SK-N-SH (cell line): ENCODE measurements around the gene SLITRK2. TPM values are rescaled to one million over a fixed set of nuclear protein-coding genes. Genes with fewer than 3 reads are reported as not detected.

ENCODE experiments used
- CTCF ChIA-PET: fragments of 300-600, 350-600 bp; formaldehyde crosslinking; extraction: SDS; loops from one replicate; lab custom pipeline; 2021; lab: Yijun Ruan, JAX
- POLR2A ChIA-PET: fragments of 350-600 bp; sonication (Branson Sonifier 250); formaldehyde crosslinking; extraction: SDS; loops from one replicate; lab custom pipeline; 2020; ENCODE audit warnings: antibody characterized with exemption, inconsistent platforms; lab: Yijun Ruan, JAX
- DNase-seq: peaks from one replicate; pipeline ENCODE4 v3.0.0; 2012
- H2AFZ ChIP-seq: fragments of 200-600 bp; sonication (generic); 2 replicates; pipeline ENCODE4 v1.8.1; 2016; ENCODE audit warnings: antibody characterized with exemption, mild to moderate bottlenecking, low read depth
- H3F3A ChIP-seq: fragments of 200-600 bp; sonication (generic); replicated peaks from 2 replicates; pipeline ENCODE3; 2016; ENCODE audit warnings: antibody characterized with exemption, mild to moderate bottlenecking; ENCODE audit not compliant: insufficient read depth
- H3K27ac ChIP-seq, 2 experiments: fragments of 200-500 bp in 1 of 2; fragments of 200-600 bp in 1 of 2; sonication (Bioruptor generic) in 1 of 2; sonication (generic), shearing (Covaris generic) in 1 of 2; 2 replicates each; pipeline versions ENCODE4 v1.5.1 to v1.6.1; 2014 to 2016; ENCODE audit warnings: low read depth in 2 of 2, inconsistent platforms in 1 of 2, low read length in 1 of 2, mild to moderate bottlenecking in 1 of 2, mixed read lengths in 1 of 2
- H3K27me3 ChIP-seq: fragments of 200-600 bp; sonication (generic), shearing (Covaris generic); 2 replicates; pipeline ENCODE4 v1.6.1; 2016; ENCODE audit warnings: mixed run types; ENCODE audit not compliant: insufficient read depth
- H3K36me3 ChIP-seq, 2 experiments: fragments of 200-500 bp in 1 of 2; fragments of 200-600 bp in 1 of 2; sonication (Bioruptor generic) in 1 of 2; sonication (generic) in 1 of 2; replicated peaks in 1 of 2; 2 replicates each; pipeline versions ENCODE3 to v1.5.1; 2014 to 2016; ENCODE audit warnings: low read length in 1 of 2, mild to moderate bottlenecking in 1 of 2; ENCODE audit not compliant: insufficient read depth in 2 of 2, control insufficient read depth in 1 of 2
- H3K4me1 ChIP-seq, 2 experiments: fragments of 200-500 bp in 1 of 2; fragments of 200-600 bp in 1 of 2; sonication (Bioruptor generic) in 1 of 2; sonication (generic), shearing (Covaris generic) in 1 of 2; 2 replicates each; pipeline versions ENCODE4 v1.5.1 to v1.6.1; 2014 to 2016; ENCODE audit warnings: low read depth in 1 of 2, low read length in 1 of 2, mixed run types in 1 of 2; ENCODE audit not compliant: insufficient read depth in 2 of 2, control insufficient read depth in 1 of 2
- H3K4me2 ChIP-seq: fragments of 200-600 bp; sonication (generic), shearing (Covaris generic); 2 replicates; pipeline ENCODE4 v1.6.1; 2017; ENCODE audit warnings: mixed run types
- H3K4me3 ChIP-seq, 2 experiments: fragments of 200-500 bp in 1 of 2; fragments of 200-600 bp in 1 of 2; sonication (Bioruptor generic) in 1 of 2; sonication (generic), shearing (Covaris generic) in 1 of 2; 2 replicates each; pipeline versions ENCODE4 v1.5.1 to v1.8.1; 2014 to 2016; ENCODE audit warnings: low read depth in 2 of 2, inconsistent platforms in 1 of 2, low read length in 1 of 2, mild to moderate bottlenecking in 1 of 2, mixed read lengths in 1 of 2, moderate library complexity in 1 of 2
- H3K79me2 ChIP-seq: fragments of 200-600 bp; sonication (generic); 2 replicates; pipeline ENCODE4 v1.8.1; 2017; ENCODE audit warnings: mild to moderate bottlenecking; ENCODE audit not compliant: insufficient read depth
- H3K9ac ChIP-seq: fragments of 200-600 bp; sonication (generic); 2 replicates; pipeline ENCODE4 v1.6.1; 2017; ENCODE audit warnings: mixed run types
- H3K9me2 ChIP-seq: fragments of 200-600 bp; sonication (generic); 2 replicates; pipeline ENCODE4 v1.6.1; 2017; ENCODE audit warnings: mixed run types
- H3K9me3 ChIP-seq: fragments of 200-600 bp; sonication (generic); 2 replicates; pipeline ENCODE4 v1.6.1; 2017; ENCODE audit warnings: mixed run types, mild to moderate bottlenecking, moderate library complexity
- H4K20me1 ChIP-seq: fragments of 200-600 bp; sonication (generic); 2 replicates; pipeline ENCODE4 v1.6.1; 2017; ENCODE audit warnings: mild to moderate bottlenecking, mixed run types; ENCODE audit not compliant: insufficient read depth
- CHD2 ChIP-seq: fragments of 150-350 bp; IDR thresholded peaks from 2 replicates; pipeline ENCODE4 v1.6.1; 2018; ENCODE audit warnings: low read length; ENCODE audit not compliant: partially characterized antibody
- ELF1 ChIP-seq: IDR thresholded peaks from 2 replicates; pipeline ENCODE4 v1.4.0; 2012
- FOSL2 ChIP-seq: IDR thresholded peaks from 2 replicates; pipeline ENCODE4 v1.4.0; 2012; ENCODE audit warnings: low read depth, mild to moderate bottlenecking, moderate library complexity, borderline replicate concordance
- GABPA ChIP-seq: IDR thresholded peaks from 2 replicates; pipeline ENCODE4 v1.4.0; 2012; ENCODE audit warnings: low read depth, mild to moderate bottlenecking
- GATA2 ChIP-seq: sonication (generic); formaldehyde crosslinking; IDR thresholded peaks from 2 replicates; pipeline ENCODE4 v1.5.0; 2020; ENCODE audit warnings: mild to moderate bottlenecking, missing genetic modification reagents
- NRF1 ChIP-seq: IDR thresholded peaks from 2 replicates; pipeline ENCODE4 v1.6.1; 2012; ENCODE audit warnings: low read depth, mild to moderate bottlenecking, low read length
- RAD21 ChIP-seq: IDR thresholded peaks from 2 replicates; pipeline ENCODE4 v1.6.1; 2012; ENCODE audit warnings: mild to moderate bottlenecking, low read length
- RCOR1 ChIP-seq: fragments of 150-350 bp; IDR thresholded peaks from 2 replicates; pipeline ENCODE4 v1.6.1; 2017; ENCODE audit warnings: antibody characterized with exemption, low read length
- REST ChIP-seq: IDR thresholded peaks from 2 replicates; pipeline ENCODE4 v1.6.1; 2012; ENCODE audit warnings: mild to moderate bottlenecking, low read depth, low read length, moderate library complexity
- RFX5 ChIP-seq: IDR thresholded peaks from 2 replicates; pipeline ENCODE4 v1.6.1; 2012; ENCODE audit warnings: mild to moderate bottlenecking, improper control_type of control experiment, low read length
- RXRA ChIP-seq: IDR thresholded peaks from 2 replicates; pipeline ENCODE4 v1.4.0; 2012; ENCODE audit warnings: low read depth, mild to moderate bottlenecking, borderline replicate concordance
- SIN3A ChIP-seq: IDR thresholded peaks from 2 replicates; pipeline ENCODE4 v1.6.1; 2012; ENCODE audit warnings: low read depth, mild to moderate bottlenecking, low read length, moderate library complexity, borderline replicate concordance
- TAF1 ChIP-seq: IDR thresholded peaks from 2 replicates; pipeline ENCODE4 v1.6.1; 2012; ENCODE audit warnings: low read depth, mild to moderate bottlenecking, low read length, moderate library complexity, borderline replicate concordance
- TCF12 ChIP-seq: IDR thresholded peaks from 2 replicates; pipeline ENCODE4 v1.4.0; 2012
- YY1 ChIP-seq: IDR thresholded peaks from 2 replicates; pipeline ENCODE4 v1.4.0; 2012; ENCODE audit warnings: low read depth, mild to moderate bottlenecking
- WGBS: methylation state at CpG from one replicate; pipeline ENCODE4 v1.1.6; 2017; ENCODE audit warnings: low lambda C conversion rate; 5-methylcytosine and 5-hydroxymethylcytosine counted together
- polyA plus RNA-seq, 3 experiments: library from polyadenylated mRNA; depleted of rRNA; stranded (reverse); fragments of >200 nt; gene quantifications; 2 replicates each; pipeline ENCODE4 v1.2.3, GENCODE V29; 2012
- TF ChIP-seq, protein P1 (sequence below): IDR thresholded peaks from 2 replicates; pipeline ENCODE4; 2012
- TF ChIP-seq, protein P2 (sequence below): IDR thresholded peaks from 2 replicates; pipeline ENCODE4 v1.4.0; 2012; ENCODE audit warnings: low read depth

Gene SLITRK2
- polyA plus RNA-seq, 1 of the 3 experiments (the other 2 are of a cell fraction): not detected

GRCh38 chrX:145848857-145849256 lies 31.2 kb downstream of the SLITRK2 start:
- H3K27ac ChIP-seq: no peak overlapping the region
- POLR2A ChIA-PET: no interaction called here
- TF ChIP-seq CHD2: no peak
- no peak for TF ChIP-seq GATA2 (CRISPR knock-in tag)
- no peak for TF ChIP-seq FOSL2
- no peak for TF ChIP-seq RCOR1
- TF ChIP-seq SIN3A: no peak
- TF ChIP-seq, protein P1, sequence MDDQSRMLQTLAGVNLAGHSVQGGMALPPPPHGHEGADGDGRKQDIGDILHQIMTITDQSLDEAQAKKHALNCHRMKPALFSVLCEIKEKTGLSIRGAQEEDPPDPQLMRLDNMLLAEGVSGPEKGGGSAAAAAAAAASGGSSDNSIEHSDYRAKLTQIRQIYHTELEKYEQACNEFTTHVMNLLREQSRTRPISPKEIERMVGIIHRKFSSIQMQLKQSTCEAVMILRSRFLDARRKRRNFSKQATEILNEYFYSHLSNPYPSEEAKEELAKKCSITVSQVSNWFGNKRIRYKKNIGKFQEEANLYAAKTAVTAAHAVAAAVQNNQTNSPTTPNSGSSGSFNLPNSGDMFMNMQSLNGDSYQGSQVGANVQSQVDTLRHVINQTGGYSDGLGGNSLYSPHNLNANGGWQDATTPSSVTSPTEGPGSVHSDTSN: no peak
- no peak for TF ChIP-seq RFX5
- no peak for TF ChIP-seq TAF1
- TF ChIP-seq ELF1: no peak
- no peak for TF ChIP-seq RAD21
- TF ChIP-seq, all 33 proteins: peak for 0
- no peak for DNase-seq
- Histone ChIP-seq H3K36me3 (no peaks in the 10 kb centered on the region), H3K4me3 (no peak overlapping the region), H3K4me1 (no peaks in the 10 kb centered on the region), H2AFZ (no peak overlapping the region), H3K9ac (no peak overlapping the region), H3F3A (no peaks in the 10 kb centered on the region), H3K4me2 (no peak overlapping the region), H3K79me2 (no peaks in the 10 kb centered on the region), H3K27me3 (no peaks in the 10 kb centered on the region), H3K9me3 (no peaks in the 10 kb centered on the region), H4K20me1 (no peaks in the 10 kb centered on the region), H3K9me2 (no peaks in the 10 kb centered on the region)
- 3% methylated on average over 8 of the region's 11 CpGs for WGBS
- CTCF ChIA-PET: interaction anchor here (1.2 kb wide), 1 partner anchor 15 kb away, joined by 3 read pairs; no protein-coding TSS in a partner anchor

GRCh38 chrX:145853181-145853580 lies 35.6 kb downstream of the SLITRK2 start:
- H3K79me2 ChIP-seq: no peaks in the 10 kb centered on the region
- H3K9me2 ChIP-seq: no peaks in the 10 kb centered on the region
- H3K4me1 ChIP-seq: no peaks in the 10 kb centered on the region
- H3K36me3 ChIP-seq: no peaks in the 10 kb centered on the region
- ChIA-PET CTCF (no interaction called here), POLR2A (no interaction called here)
- WGBS: 22% methylated on average over 10 of the region's 13 CpGs
- H3K4me3 ChIP-seq: no peak overlapping the region
- no peak overlapping the region for H3K4me2 ChIP-seq
- H3K27me3 ChIP-seq: no peaks in the 10 kb centered on the region
- H3K9me3 ChIP-seq: no peaks in the 10 kb centered on the region
- H3F3A ChIP-seq: no peaks in the 10 kb centered on the region
- DNase-seq: no peak
- TF ChIP-seq REST (no peak), RFX5 (no peak), RAD21 (no peak), TCF12 (no peak), NRF1 (no peak), RXRA (no peak), FOSL2 (no peak), TAF1 (no peak), YY1 (no peak), ELF1 (no peak), GABPA (no peak), GATA2 (CRISPR knock-in tag) (no peak)
- TF ChIP-seq, protein P2, sequence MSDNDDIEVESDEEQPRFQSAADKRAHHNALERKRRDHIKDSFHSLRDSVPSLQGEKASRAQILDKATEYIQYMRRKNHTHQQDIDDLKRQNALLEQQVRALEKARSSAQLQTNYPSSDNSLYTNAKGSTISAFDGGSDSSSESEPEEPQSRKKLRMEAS: no peak
- TF ChIP-seq, protein P1: no peak
- H4K20me1 ChIP-seq: no peaks in the 10 kb centered on the region
- H3K9ac ChIP-seq: no peak overlapping the region
- no peak overlapping the region for H2AFZ ChIP-seq
- no peak overlapping the region for H3K27ac ChIP-seq
